GM04503 (cell line): Measurements from ENCODE around the gene PIK3R3.

Experiments used
- DNase-seq: peaks from one replicate; pipeline ENCODE4 v3.0.0-alpha.2; 2012; ENCODE audit warnings: low read depth

The PIK3R3 gene

DNA sequence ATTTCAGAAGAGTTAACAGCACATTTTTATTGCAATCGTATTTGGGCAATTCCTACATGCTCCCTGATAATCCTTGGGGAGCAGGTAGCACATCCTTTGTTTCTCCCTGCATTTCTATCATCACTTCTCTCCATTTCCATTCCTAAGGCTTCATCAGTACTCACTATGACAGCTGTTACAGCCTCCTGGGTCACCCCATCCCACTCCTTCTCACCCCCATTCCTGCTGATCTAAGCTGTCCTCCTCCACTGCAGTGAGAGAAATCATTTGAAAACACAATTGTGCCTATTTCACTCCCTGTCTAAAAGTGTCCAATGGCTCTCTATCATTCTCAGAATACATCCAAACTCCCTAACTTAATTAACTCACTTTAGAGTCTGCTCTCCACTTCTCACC lies 25.5 kb upstream of the PIK3R3 start:
- DNase-seq: no peak

- DNase-seq: no peak
These were observed 21.3 kb upstream of the PIK3R3 start for GRCh38 chr1:46153732-46154131.

DNA sequence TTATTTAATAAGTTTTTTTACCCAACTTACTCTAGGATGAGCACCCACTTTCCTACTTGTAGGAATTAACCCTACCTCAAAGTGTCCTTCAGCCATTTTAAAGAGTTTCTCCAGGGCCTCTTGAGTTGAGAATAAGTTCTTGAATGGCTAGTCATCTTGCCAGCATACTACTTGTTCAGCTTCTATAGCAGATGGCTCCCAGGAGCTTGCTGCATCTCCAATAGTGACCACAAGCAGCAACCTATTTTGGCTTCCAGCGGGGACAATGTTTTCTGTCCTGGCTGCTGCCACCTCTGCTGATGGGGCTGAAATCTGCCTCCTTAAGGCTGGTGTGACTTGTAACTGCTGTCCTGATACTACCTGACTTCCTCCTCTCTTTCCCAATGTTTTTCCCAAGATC lies 20.8 kb upstream of the PIK3R3 start:
- DNase-seq: no peak

DNA sequence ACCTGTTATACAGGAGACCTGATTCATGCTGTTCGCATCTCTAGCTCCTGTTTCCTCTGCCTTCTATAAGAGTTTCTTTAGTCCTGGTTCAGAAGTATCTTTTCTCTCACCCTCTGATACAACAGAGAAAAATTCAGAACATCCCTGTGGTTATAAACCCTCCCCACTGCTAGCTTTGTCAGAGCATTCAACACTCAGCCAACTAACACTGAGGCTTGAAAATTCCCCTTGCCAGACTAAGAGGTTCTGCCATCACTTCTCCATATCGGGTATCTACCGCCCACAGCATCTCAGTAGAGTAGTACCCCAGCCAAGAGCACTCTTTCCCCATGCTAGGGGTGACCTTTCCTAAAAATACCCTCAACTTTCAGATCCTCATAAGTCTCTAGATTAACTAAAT lies 19.6 kb upstream of the PIK3R3 start:
- DNase-seq: peak; percentile 66

GRCh38 chr1:46150085-46150484 lies 17.7 kb upstream of the PIK3R3 start:
- DNase-seq: no peak

- no peak for DNase-seq
These were observed 15.9 kb upstream of the PIK3R3 start for GRCh38 chr1:46148318-46148717.

DNA sequence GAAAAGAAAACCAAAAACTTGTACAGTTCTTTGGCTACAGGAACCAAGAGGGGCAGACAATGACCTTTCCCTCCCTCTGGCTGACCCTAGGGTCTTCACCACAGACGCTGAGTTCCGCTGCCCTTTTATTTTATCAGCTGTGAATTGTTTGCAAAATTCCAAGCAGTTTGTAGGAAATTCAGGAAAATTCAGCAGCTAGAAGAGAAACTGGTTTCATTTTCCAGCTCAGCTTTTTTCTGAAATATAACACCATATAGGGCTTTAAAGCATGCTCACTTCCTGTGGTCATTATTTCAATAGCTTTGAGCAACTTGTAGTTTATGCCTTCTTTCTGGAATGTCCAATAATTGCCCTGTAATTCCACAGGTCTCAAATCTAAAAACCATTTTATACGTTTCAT lies 5.5 kb upstream of the PIK3R3 start:
- DNase-seq: no peak

DNA sequence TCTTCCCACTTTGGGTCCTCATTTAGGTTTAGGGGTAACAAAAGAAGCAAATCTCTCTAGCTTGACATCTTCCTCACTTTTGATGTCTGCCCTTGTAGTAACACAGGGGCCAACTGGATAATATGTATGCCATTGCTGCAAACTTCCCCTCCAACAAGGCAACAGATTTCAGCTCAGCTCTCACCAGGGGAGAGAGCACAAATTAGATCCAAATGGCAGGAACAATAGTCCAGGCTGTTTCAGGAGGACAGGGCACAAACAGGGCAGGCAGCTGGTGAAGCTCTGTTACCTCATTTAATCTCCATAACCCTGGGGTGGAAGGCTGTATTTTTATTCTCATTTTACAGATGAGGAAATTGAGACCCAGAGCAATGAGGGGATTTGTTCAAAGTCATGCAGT lies 4.3 kb upstream of the PIK3R3 start:
- no peak for DNase-seq

DNA sequence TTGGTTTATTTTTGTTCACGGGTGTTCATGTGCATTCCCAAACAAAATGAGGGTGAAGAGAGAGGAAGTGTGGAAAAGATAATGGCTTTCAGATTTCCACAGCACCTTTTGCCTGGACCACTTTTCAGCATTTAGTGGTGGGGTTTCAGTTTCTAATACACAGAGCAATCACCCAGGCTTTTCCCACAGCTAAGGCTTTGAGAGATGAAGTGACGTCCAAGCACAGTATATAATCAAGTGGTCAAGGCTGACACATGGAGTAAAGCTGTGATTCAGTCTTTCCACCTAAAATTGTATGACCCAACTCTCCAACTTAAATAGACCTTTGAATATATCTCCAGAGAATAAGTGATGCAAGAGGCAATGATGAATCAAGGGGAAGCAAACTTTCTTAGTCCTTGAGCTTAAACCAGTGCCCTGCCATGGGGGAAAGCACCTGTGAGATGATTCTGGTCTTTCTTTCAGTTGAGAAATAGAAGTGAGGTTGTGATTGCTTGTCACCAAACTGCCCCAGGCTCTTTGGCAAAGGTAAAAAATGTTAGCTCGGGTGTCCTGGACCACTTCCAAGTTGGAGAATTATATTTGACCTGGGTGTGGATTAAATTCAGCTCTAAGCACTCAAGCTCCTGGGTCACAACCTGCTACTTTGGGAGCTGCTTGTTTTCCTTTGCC lies 2.4 kb upstream of the PIK3R3 start:
- DNase-seq: no peak

- DNase-seq: no peak
These were observed 1.4 kb upstream of the PIK3R3 start for GRCh38 chr1:46133781-46134350.

DNA sequence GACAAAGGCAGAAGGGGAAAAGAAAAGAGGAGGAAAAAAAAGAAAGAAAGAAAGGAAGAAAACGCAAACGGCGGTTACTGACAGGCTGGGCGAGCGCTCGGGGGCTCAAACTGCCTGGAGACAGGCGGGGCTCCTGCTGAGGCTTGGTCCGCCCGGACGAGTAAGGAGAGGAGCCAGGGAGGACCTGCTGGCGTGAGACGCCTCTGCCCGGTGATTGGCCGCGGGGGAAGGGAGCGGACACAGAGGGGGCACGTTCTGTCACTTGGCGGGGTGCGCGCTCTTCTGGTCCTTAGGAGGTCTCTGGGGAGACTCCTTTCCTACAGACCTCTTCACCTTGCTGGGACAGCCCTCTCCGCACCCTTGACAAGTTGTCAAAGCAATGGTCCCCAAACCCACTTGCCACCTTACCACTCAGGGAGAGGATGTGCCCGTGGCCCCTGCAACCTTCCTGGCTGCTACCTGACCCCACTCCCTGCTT lies 791 bp upstream of the PIK3R3 start:
- no peak for DNase-seq

DNA sequence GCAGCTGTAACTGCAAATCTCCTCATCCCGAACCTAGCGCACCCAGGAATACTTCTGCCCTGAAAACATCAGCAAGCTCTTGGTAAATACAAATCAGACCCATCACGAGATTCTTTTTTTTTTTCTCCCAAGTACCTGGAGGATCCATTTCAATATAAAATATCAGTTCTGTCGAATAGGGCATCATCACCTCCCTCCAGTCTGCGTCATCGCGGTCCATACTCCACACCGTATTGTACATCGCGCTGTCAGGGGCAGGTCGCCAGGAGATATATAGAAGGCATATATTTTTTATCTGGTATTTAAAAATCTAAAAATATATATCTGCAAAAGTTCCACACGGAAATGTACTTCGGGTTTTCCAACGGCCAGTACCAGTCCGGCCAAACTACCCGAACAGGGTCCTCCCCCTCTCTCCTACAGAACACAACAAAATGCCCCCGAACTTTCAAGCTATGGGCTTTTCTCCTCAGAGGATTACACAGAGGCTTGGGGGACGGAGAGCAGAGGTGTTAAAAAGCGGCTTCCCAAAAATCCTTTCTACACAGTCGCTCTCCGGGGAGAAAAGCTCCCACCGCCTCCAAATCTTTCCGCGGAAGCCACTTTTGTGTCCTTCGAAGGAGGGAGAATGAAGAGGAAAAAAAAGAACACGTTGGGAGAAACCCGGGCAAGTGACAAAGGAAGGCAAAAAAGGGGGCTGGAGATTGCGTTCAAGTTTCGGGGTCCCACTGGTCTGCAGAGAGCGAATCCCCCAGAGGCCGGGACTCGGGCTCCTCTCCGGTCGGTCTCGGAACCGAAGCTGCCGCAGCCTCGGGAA lies 509 bp downstream of the PIK3R3 start:
- DNase-seq: no peak

GRCh38 chr1:46131093-46131492 lies 1.3 kb downstream of the PIK3R3 start:
- no peak for DNase-seq

GRCh38 chr1:46130606-46131005 lies 1.8 kb downstream of the PIK3R3 start:
- DNase-seq: no peak

DNA sequence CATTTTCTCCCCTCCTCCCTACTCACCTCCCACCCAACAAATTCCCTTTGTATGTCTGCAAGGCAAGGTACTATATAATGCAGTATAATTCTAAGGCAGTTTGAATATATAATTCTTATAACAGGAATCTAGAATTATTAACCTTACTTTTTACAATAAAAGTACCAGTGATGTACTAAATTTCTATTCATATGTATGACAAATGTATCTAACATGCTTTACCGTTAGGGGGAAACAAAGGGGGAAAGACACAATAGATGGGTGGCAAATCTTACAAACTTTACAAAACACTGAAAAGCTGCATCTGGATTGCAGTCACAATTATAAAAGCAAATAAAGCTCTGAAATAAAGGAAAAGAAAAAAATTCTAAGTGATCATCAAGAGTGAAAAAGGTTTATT lies 2.3 kb downstream of the PIK3R3 start:
- DNase-seq: no peak

DNA sequence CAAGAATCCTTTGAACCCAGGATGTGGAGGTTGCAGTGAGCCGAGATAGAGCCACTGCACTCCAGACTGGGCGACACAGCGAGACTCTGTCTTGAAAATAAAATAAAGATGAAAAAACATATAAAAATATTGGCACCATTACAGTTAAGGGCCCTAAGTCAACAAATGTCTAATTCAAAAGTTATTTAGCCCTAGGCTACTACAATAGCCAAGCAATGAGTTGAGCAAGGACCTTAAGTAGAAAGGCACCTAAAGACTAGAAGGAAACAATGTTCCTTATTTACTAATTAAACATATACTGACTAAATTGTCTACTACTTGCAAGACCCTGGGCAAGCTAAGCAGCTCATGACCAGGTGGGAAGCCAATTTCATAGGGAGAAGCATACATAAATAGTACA lies 4.1 kb downstream of the PIK3R3 start:
- no peak for DNase-seq

- DNase-seq: no peak
These were observed 13.6 kb downstream of the PIK3R3 start for GRCh38 chr1:46118856-46119255.

DNA sequence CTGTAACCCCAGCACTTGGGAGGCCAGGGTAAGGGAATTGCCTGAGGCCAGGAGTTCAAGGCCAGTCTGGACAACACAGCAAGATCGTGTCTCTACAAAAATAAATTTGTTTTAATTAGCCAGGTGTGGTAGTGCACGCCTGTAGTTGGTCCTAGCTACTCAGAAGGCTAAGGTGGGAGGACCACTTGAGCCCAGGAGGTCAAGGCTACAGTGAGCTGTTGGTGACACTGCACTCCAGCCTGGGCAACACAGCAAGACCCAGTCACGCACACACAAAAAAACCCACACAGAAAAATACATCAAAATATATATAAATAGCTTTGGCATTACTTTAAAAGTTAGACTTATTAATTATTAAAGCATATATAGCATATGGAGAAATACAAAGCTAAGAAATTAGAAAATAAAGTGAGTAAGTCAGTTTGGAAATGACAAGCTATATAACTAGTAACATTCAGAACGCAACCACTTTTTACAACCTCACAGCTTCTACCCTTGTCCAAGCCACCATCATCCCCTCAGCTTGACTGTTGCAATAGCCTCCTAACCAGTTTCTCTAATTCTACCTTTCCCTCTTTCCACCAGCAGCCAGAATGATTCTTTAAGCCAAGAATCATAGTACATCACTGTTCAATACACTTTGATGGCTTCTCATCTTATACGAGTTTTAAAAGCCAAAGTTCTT lies 14.5 kb downstream of the PIK3R3 start:
- no peak for DNase-seq

GRCh38 chr1:46114925-46115603 lies 17.4 kb downstream of the PIK3R3 start:
- DNase-seq: no peak

GRCh38 chr1:46113948-46114347 lies 18.5 kb downstream of the PIK3R3 start:
- DNase-seq: no peak

GRCh38 chr1:46112108-46112507 lies 20.3 kb downstream of the PIK3R3 start:
- DNase-seq: no peak

DNA sequence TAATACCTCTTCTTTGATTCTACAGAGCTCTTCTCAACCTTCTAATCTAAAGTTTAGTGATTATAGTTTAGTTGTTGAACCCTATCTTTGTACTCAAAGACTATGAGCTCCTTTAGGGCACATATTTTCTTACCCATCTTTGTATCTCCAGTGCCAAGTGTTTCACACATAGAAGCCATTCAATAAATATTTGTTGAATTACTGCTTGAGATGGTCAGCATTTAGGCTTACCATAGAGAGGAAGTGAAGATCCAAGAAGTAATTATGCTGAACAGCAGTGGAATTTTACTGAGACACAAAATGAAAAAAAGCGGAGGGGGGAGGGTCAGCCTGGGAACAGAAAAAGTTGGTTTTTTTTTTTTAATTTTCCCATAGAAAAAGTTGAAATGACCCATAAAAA lies 21.9 kb downstream of the PIK3R3 start:
- no peak for DNase-seq
